Neural crest cell (in vitro differentiated cells): ENCODE results near the gene DISP2. TPM values are rescaled to one million over a fixed set of nuclear protein-coding genes. Genes with fewer than 3 reads are reported as not detected.

Experiments
- DNase-seq: peaks from one replicate; pipeline ENCODE4 v3.0.0; 2021; ENCODE audit warnings: low read depth, mixed read lengths, low spot score
- H3K27ac Mint-ChIP-seq: one replicate; pipeline ENCODE4 v1.8.0; 2021; ENCODE audit warnings: mild to moderate bottlenecking, mixed read lengths; ENCODE audit not compliant: unreplicated experiment
- H3K27me3 Mint-ChIP-seq: 2 replicates; pipeline ENCODE4 v1.8.0; 2021; ENCODE audit warnings: low read depth, mild to moderate bottlenecking, mixed read lengths
- H3K36me3 Mint-ChIP-seq: 2 replicates; pipeline ENCODE4 v1.8.0; 2021; ENCODE audit warnings: low read depth, mild to moderate bottlenecking, mixed read lengths
- H3K4me1 Mint-ChIP-seq: 2 replicates; pipeline ENCODE4 v1.8.0; 2021; ENCODE audit warnings: mixed read lengths
- H3K4me3 Mint-ChIP-seq: one replicate; pipeline ENCODE4 v1.8.0; 2021; ENCODE audit warnings: mild to moderate bottlenecking, mixed read lengths
- H3K9me3 Mint-ChIP-seq: 2 replicates; pipeline ENCODE4 v1.8.0; 2021; ENCODE audit warnings: mixed read lengths
- CTCF ChIP-seq: fragments of 200-600 bp; sonication (generic); conservative IDR thresholded peaks from 2 replicates; pipeline ENCODE4 v1.5.0; 2021; ENCODE audit warnings: antibody characterized with exemption, mild to moderate bottlenecking
- total RNA-seq: library from RNA; stranded (reverse); gene quantifications from 2 replicates; pipeline ENCODE4 v1.2.1, GENCODE V29; 2021

Gene DISP2
- total RNA-seq, 1 donor from 2014 or later = 3.1 TPM

- Mint-ChIP-seq H3K4me3 (no peak overlapping the region), H3K27me3 (no peaks in the 10 kb centered on the region), H3K27ac (no peak overlapping the region), H3K36me3 (peaks cover 11% of the 10 kb centered on the region), H3K9me3 (no peaks in the 10 kb centered on the region), H3K4me1 (no peaks in the 10 kb centered on the region)
- no peak for TF ChIP-seq CTCF
- DNase-seq = no peak
Measured at GRCh38 chr15:40397688-40398412, 39.8 kb downstream of the DISP2 start.

- Mint-ChIP-seq H3K4me1 (no peaks in the 10 kb centered on the region), H3K27ac (no peak overlapping the region), H3K36me3 (peaks cover 7% of the 10 kb centered on the region), H3K27me3 (no peaks in the 10 kb centered on the region), H3K4me3 (no peak overlapping the region), H3K9me3 (no peaks in the 10 kb centered on the region)
- TF ChIP-seq CTCF = no peak
- no peak for DNase-seq
Measured at GRCh38 chr15:40398413-40398873, 40.4 kb downstream of the DISP2 start.

- Mint-ChIP-seq H3K36me3 (peaks cover 3% of the 10 kb centered on the region), H3K4me3 (no peak overlapping the region), H3K27ac (no peak overlapping the region), H3K4me1 (no peaks in the 10 kb centered on the region), H3K27me3 (no peaks in the 10 kb centered on the region), H3K9me3 (no peaks in the 10 kb centered on the region)
- TF ChIP-seq CTCF = no peak
- no peak for DNase-seq
Measured at GRCh38 chr15:40399370-40399769, 41.4 kb downstream of the DISP2 start.

- Mint-ChIP-seq H3K9me3 (no peaks in the 10 kb centered on the region), H3K4me1 (peaks cover 23% of the 10 kb centered on the region), H3K4me3 (peak within 1 kb of the TSS; percentile 88), H3K27me3 (no peaks in the 10 kb centered on the region), H3K36me3 (peaks cover 1% of the 10 kb centered on the region), H3K27ac (peak within 1 kb of the TSS; percentile 78)
- peak; percentile 90 for DNase-seq
- TF ChIP-seq CTCF = no peak
Measured at GRCh38 chr15:40405501-40406381, 47.7 kb downstream of the DISP2 start, which contains the start of gene IVD. IVD (plus strand) TSS chr15:40405795; CDS start chr15:40405828, 33 bp downstream.

- Mint-ChIP-seq H3K9me3 (no peaks in the 10 kb centered on the region), H3K36me3 (peaks cover 5% of the 10 kb centered on the region), H3K4me1 (peaks cover 23% of the 10 kb centered on the region), H3K27me3 (no peaks in the 10 kb centered on the region), H3K4me3 (peak overlapping the region; percentile 81), H3K27ac (peak overlapping the region; percentile 79)
- no peak for TF ChIP-seq CTCF
- no peak for DNase-seq
Measured at GRCh38 chr15:40407330-40407990, 49.4 kb downstream of the DISP2 start.
